A673 (cell line): Measurements from ENCODE around the gene SLC22A15. TPM values are rescaled to one million over a fixed set of nuclear protein-coding genes. Genes with fewer than 3 reads are reported as not detected.

Experiments used
- BruUV-seq: library from RNA; stranded (reverse); fragments of 400-500 nt; replicated peaks from 2 replicates; lab custom pipeline; 2021; lab: Mats Ljungman, UMichigan
- CTCF ChIA-PET: fragments of 300-600 bp; sonication (Branson Sonifier 250); formaldehyde crosslinking; loops from one replicate; lab custom pipeline; 2022; ENCODE audit warnings: antibody characterized with exemption; lab: Charles Lee
- POLR2A ChIA-PET: fragments of 300-600 bp; sonication (Branson Sonifier 250); formaldehyde crosslinking; loops from one replicate; lab custom pipeline; 2022; ENCODE audit warnings: antibody characterized with exemption; ENCODE audit not compliant: low non-redundant PET; lab: Charles Lee
- DNase-seq: peaks from one replicate; pipeline ENCODE4 v3.0.0-alpha.2; 2015; ENCODE audit warnings: low spot score
- H3K27ac ChIP-seq: fragments of 200-600 bp; sonication (generic); 2 replicates; pipeline ENCODE4 v1.5.1; 2016; ENCODE audit warnings: mixed run types, low read depth, mild to moderate bottlenecking, mixed read lengths, antibody characterized with exemption, low read length; ENCODE audit not compliant: poor library complexity, severe bottlenecking
- H3K27me3 ChIP-seq: fragments of 200-600 bp; sonication (generic); replicated peaks from 2 replicates; pipeline ENCODE4 v1.6.1; 2017; ENCODE audit warnings: mixed run types, low read depth, mild to moderate bottlenecking, mixed read lengths, antibody characterized with exemption, low read length; ENCODE audit not compliant: insufficient read depth, poor library complexity
- H3K36me3 ChIP-seq: fragments of 200-600 bp; sonication (generic); 2 replicates; pipeline ENCODE4 v1.6.1; 2016; ENCODE audit warnings: mixed run types, mild to moderate bottlenecking, mixed read lengths, antibody characterized with exemption, low read length; ENCODE audit not compliant: insufficient read depth, poor library complexity, severe bottlenecking
- H3K4me1 ChIP-seq: fragments of 200-600 bp; sonication (generic); 2 replicates; pipeline ENCODE4 v1.6.1; 2017; ENCODE audit warnings: mixed run types, mild to moderate bottlenecking, mixed read lengths, antibody characterized with exemption, low read length; ENCODE audit not compliant: insufficient read depth, poor library complexity, severe bottlenecking
- H3K4me3 ChIP-seq: fragments of 200-600 bp; sonication (generic); 2 replicates; pipeline ENCODE4 v1.5.1; 2016; ENCODE audit warnings: low read depth, mixed run types, mild to moderate bottlenecking, mixed read lengths, low read length; ENCODE audit not compliant: poor library complexity, severe bottlenecking
- H3K9me3 ChIP-seq: fragments of 200-600 bp; sonication (generic); 2 replicates; pipeline ENCODE4 v1.6.1; 2016; ENCODE audit warnings: mixed run types, low read depth, mild to moderate bottlenecking, mixed read lengths, antibody characterized with exemption, low read length; ENCODE audit not compliant: poor library complexity, severe bottlenecking
- EZH2 ChIP-seq: fragments of 200-600 bp; sonication (generic); IDR thresholded peaks from 2 replicates; pipeline ENCODE4 v1.6.1; 2017; ENCODE audit warnings: borderline replicate concordance, low read depth, mild to moderate bottlenecking, mixed read lengths, antibody characterized with exemption, low read length; ENCODE audit not compliant: poor library complexity, severe bottlenecking
- intact Hi-C: fragments of 100-400 bp; cut with micrococcal nuclease; formaldehyde crosslinking; loops from one replicate; pipeline ENCODE4 v1.10.0; 2022; ENCODE audit not compliant: unreplicated experiment
- total RNA-seq: library from RNA; stranded (reverse); gene quantifications from 2 replicates; pipeline ENCODE4 v1.2.3, GENCODE V29; 2021
- TF ChIP-seq, protein P1 (sequence below): fragments of 300-800, 200-600 bp; sonication (generic); conservative IDR thresholded peaks from 2 replicates; pipeline ENCODE4 v1.5.1; 2017; ENCODE audit warnings: low read depth, mild to moderate bottlenecking, antibody characterized with exemption, low read length, moderate library complexity, mixed read lengths

Gene SLC22A15
- total RNA-seq, 1 experiment from 2014 or later, result 0.39 TPM

DNA sequence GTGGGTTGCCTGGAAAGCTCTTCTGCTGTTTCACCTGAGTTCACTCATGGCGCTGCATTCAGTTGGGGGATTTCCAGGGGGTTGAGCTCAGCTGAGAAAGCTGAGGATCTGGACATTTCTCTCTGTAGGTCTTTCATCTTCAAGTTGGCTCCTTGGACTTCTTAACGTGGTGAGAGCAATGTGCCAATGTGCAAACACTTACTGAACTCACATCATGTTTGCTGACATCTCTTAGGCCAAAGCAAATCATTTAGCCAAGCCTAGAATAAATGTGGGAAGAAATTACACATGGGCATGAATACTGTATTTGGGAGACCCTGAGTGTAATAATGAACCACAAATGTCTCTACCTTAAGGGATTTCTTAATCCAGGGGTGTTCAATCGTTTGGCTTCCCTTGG lies 42.7 kb upstream of the SLC22A15 start:
- CTCF ChIA-PET, result no interaction called here
- POLR2A ChIA-PET, result no interaction called here
- intact Hi-C loops, result no loop called here

DNA sequence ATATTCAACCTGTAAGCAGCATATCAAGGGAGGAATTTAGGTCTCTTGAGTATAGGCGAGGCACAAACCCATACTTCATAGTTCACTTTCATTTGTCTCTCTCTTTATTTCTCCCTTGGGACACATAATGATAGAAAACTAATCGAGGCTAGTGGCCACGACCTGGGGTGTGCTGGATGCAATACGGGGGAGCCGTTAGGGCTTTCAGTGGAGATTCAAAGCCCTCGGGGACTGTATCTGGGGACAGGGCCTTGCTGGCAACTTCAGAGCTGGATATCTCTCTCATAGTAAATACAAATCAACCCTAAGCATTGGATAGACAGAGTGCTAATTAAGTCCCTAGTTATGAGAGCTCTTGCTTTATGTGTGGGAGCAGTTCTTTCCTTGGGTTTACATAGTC lies 36.9 kb upstream of the SLC22A15 start:
- POLR2A ChIA-PET, result no interaction called here
- CTCF ChIA-PET, result interaction anchor here (0.5 kb wide), 1 partner anchor 47 kb away, joined by 3 read pairs; no protein-coding TSS in a partner anchor
- no peaks in the 10 kb centered on the region for H3K36me3 ChIP-seq
- H3K27me3 ChIP-seq, result no peaks in the 10 kb centered on the region
- TF ChIP-seq, protein P1, sequence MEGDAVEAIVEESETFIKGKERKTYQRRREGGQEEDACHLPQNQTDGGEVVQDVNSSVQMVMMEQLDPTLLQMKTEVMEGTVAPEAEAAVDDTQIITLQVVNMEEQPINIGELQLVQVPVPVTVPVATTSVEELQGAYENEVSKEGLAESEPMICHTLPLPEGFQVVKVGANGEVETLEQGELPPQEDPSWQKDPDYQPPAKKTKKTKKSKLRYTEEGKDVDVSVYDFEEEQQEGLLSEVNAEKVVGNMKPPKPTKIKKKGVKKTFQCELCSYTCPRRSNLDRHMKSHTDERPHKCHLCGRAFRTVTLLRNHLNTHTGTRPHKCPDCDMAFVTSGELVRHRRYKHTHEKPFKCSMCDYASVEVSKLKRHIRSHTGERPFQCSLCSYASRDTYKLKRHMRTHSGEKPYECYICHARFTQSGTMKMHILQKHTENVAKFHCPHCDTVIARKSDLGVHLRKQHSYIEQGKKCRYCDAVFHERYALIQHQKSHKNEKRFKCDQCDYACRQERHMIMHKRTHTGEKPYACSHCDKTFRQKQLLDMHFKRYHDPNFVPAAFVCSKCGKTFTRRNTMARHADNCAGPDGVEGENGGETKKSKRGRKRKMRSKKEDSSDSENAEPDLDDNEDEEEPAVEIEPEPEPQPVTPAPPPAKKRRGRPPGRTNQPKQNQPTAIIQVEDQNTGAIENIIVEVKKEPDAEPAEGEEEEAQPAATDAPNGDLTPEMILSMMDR, result no peak
- no peak for TF ChIP-seq EZH2
- no peak for DNase-seq
- H3K27ac ChIP-seq, result no peak overlapping the region
- no peaks in the 10 kb centered on the region for H3K9me3 ChIP-seq
- intact Hi-C loops, result no loop called here
- H3K4me1 ChIP-seq, result no peaks in the 10 kb centered on the region
- no TSS peak for BruUV-seq
- H3K4me3 ChIP-seq, result no peak overlapping the region

More for the DNA sequence above, 42.7 kb upstream of the SLC22A15 start:
- peaks cover 10% of the 10 kb centered on the region for H3K4me1 ChIP-seq
- H3K4me3 ChIP-seq, result no peak overlapping the region
- H3K27ac ChIP-seq, result no peak overlapping the region
- DNase-seq, result no peak
- TF ChIP-seq, protein P1, result no peak
- no peak for TF ChIP-seq EZH2
- H3K36me3 ChIP-seq, result no peaks in the 10 kb centered on the region
- no TSS peak for BruUV-seq
- no peaks in the 10 kb centered on the region for H3K27me3 ChIP-seq
- H3K9me3 ChIP-seq, result no peaks in the 10 kb centered on the region

DNA sequence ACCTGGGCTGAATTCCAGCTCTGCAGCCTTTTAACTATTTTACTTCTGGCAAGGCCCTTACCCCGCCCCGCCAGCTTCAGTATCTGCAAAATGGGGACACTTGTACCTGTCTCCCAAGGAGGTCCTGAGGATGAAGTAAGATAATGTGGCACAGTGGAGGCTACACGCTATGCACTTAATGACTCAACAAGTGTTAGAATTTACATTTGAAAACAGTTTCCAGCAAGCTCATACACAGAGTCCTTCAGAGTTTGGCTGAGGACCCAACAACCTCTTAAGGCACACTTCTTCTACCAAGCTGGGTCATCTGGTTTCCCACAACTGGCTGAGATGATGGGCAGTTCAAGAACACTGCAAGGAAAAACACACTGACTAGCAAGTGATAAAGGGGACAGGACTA lies 30.2 kb upstream of the SLC22A15 start:
- BruUV-seq, result no TSS peak
- CTCF ChIA-PET, result no interaction called here
- TF ChIP-seq, protein P1, result no peak
- TF ChIP-seq EZH2, result no peak
- Histone ChIP-seq H3K4me3 (no peak overlapping the region), H3K36me3 (no peaks in the 10 kb centered on the region), H3K4me1 (no peaks in the 10 kb centered on the region), H3K9me3 (no peaks in the 10 kb centered on the region), H3K27me3 (no peaks in the 10 kb centered on the region), H3K27ac (no peak overlapping the region)
- DNase-seq, result no peak
- intact Hi-C loops, result no loop called here
- POLR2A ChIA-PET, result no interaction called here
